Smooth muscle cell (in vitro differentiated cells): ENCODE results near the gene DIPK1A. TPM values are rescaled to one million over a fixed set of nuclear protein-coding genes. Genes with fewer than 3 reads are reported as not detected.

Experiments used
- DNase-seq: peaks from one replicate; lab custom pipeline; 2025; ENCODE audit not compliant: unreplicated experiment; lab: John Stamatoyannopoulos, UW
- H2AFZ ChIP-seq: fragments of 200-600 bp; sonication (generic); 2 replicates; pipeline ENCODE4 v1.6.0; 2016; ENCODE audit warnings: antibody characterized with exemption, low read depth, mild to moderate bottlenecking
- H3F3A ChIP-seq: fragments of 200-600 bp; sonication (generic); 2 replicates; pipeline ENCODE4 v1.6.0; 2017; ENCODE audit warnings: antibody characterized with exemption, low read depth
- H3K27ac ChIP-seq: fragments of 200-600 bp; sonication (generic); 2 replicates; pipeline ENCODE4 v1.5.1; 2016; ENCODE audit warnings: low read depth, mild to moderate bottlenecking
- H3K27me3 ChIP-seq: fragments of 200-600 bp; sonication (generic); 2 replicates; pipeline ENCODE4 v1.6.1; 2016; ENCODE audit warnings: low read depth, mild to moderate bottlenecking
- H3K36me3 ChIP-seq: fragments of 200-600 bp; sonication (generic); 2 replicates; pipeline ENCODE4 v1.5.1; 2016; ENCODE audit warnings: low read depth
- H3K4me1 ChIP-seq: fragments of 200-600 bp; sonication (generic); 2 replicates; pipeline ENCODE4 v1.5.1; 2016; ENCODE audit warnings: low read depth
- H3K4me2 ChIP-seq: fragments of 200-600 bp; sonication (generic); 2 replicates; pipeline ENCODE4 v1.6.0; 2016; ENCODE audit warnings: mild to moderate bottlenecking
- H3K4me3 ChIP-seq: fragments of 200-600 bp; sonication (generic); 2 replicates; pipeline ENCODE4 v1.5.1; 2016; ENCODE audit warnings: mild to moderate bottlenecking
- H3K79me2 ChIP-seq: fragments of 200-600 bp; sonication (generic); 2 replicates; pipeline ENCODE4 v1.6.0; 2016; ENCODE audit warnings: low read depth, mild to moderate bottlenecking
- H3K9ac ChIP-seq: fragments of 200-600 bp; sonication (generic); 2 replicates; pipeline ENCODE4 v1.6.0; 2016; ENCODE audit warnings: low read depth
- H3K9me3 ChIP-seq: fragments of 200-600 bp; sonication (generic); replicated peaks from 2 replicates; pipeline ENCODE4 v1.5.1; 2016; ENCODE audit warnings: low read depth
- H4K20me1 ChIP-seq: fragments of 200-600 bp; sonication (generic); 2 replicates; pipeline ENCODE4 v1.6.0; 2016; ENCODE audit warnings: low read depth
- CTCF ChIP-seq: fragments of 200-600 bp; sonication (generic); IDR thresholded peaks from 2 replicates; pipeline ENCODE4 v1.5.1; 2017; ENCODE audit warnings: borderline replicate concordance, mild to moderate bottlenecking, antibody characterized with exemption; ENCODE audit not compliant: insufficient read depth, poor library complexity, severe bottlenecking
- WGBS: methylation state at CpG from one replicate; pipeline ENCODE4 v1.1.7; 2016; ENCODE audit warnings: low lambda C conversion rate; 5-methylcytosine and 5-hydroxymethylcytosine counted together
- polyA plus RNA-seq: library from polyadenylated mRNA; unstranded; fragments of >200 nt; fragmentation: Nextera tagmentation; extraction: Ambion mirVana; gene quantifications from 2 replicates; pipeline ENCODE4 v1.2.1, GENCODE V29; 2016
- total RNA-seq: library from RNA; depleted of rRNA; stranded (reverse); fragments of >200 nt; gene quantifications from 2 replicates; pipeline ENCODE4 v1.2.3, GENCODE V29; 2014

Gene DIPK1A
- total and polyA plus RNA-seq, 2 experiments from 2014 or later = 7.3 to 8.3 TPM

- Histone ChIP-seq H3K9ac (no peak overlapping the region), H3F3A (no peaks in the 10 kb centered on the region), H2AFZ (no peak overlapping the region), H4K20me1 (no peaks in the 10 kb centered on the region), H3K9me3 (peaks cover 7% of the 10 kb centered on the region), H3K27me3 (no peaks in the 10 kb centered on the region), H3K4me3 (no peak overlapping the region), H3K4me1 (no peaks in the 10 kb centered on the region), H3K27ac (no peak overlapping the region), H3K79me2 (no peaks in the 10 kb centered on the region), H3K36me3 (no peaks in the 10 kb centered on the region), H3K4me2 (no peak overlapping the region)
- 93% methylated on average over 2 of the region's 2 CpGs for WGBS
- no peak for TF ChIP-seq CTCF
- DNase-seq = no peak
Measured at GRCh38 chr1:92887465-92887864, 73.8 kb downstream of the DIPK1A start.

- Histone ChIP-seq H3F3A (no peaks in the 10 kb centered on the region), H3K4me1 (no peaks in the 10 kb centered on the region), H3K4me3 (no peak overlapping the region), H3K27me3 (no peaks in the 10 kb centered on the region), H3K27ac (no peak overlapping the region), H2AFZ (no peak overlapping the region), H3K36me3 (no peaks in the 10 kb centered on the region), H3K79me2 (no peaks in the 10 kb centered on the region), H3K9ac (no peak overlapping the region), H4K20me1 (no peaks in the 10 kb centered on the region), H3K4me2 (no peak overlapping the region), H3K9me3 (peaks cover 7% of the 10 kb centered on the region)
- 93% methylated on average over 2 of the region's 2 CpGs for WGBS
- DNase-seq = no peak
- no peak for TF ChIP-seq CTCF
Measured at GRCh38 chr1:92886886-92887419, 74.3 kb downstream of the DIPK1A start.

- Histone ChIP-seq H3K9me3 (peaks cover 3% of the 10 kb centered on the region), H3K4me3 (no peak overlapping the region), H2AFZ (no peak overlapping the region), H3K9ac (no peak overlapping the region), H3K4me2 (no peak overlapping the region), H3K79me2 (no peaks in the 10 kb centered on the region), H3K27me3 (no peaks in the 10 kb centered on the region), H4K20me1 (no peaks in the 10 kb centered on the region), H3K36me3 (no peaks in the 10 kb centered on the region), H3K27ac (no peak overlapping the region), H3F3A (no peaks in the 10 kb centered on the region), H3K4me1 (no peaks in the 10 kb centered on the region)
- TF ChIP-seq CTCF = no peak
- no peak for DNase-seq
- WGBS = 81% methylated on average over 1 of the region's 1 CpG
Measured at GRCh38 chr1:92884195-92884594, 77.1 kb downstream of the DIPK1A start.

- H3K36me3 ChIP-seq = no peaks in the 10 kb centered on the region
- no peaks in the 10 kb centered on the region for H3K9me3 ChIP-seq
- H3K27me3 ChIP-seq = no peaks in the 10 kb centered on the region
- no peak for TF ChIP-seq CTCF
- H3K4me2 ChIP-seq = no peak overlapping the region
- H3K9ac ChIP-seq = no peak overlapping the region
- no peak for DNase-seq
- H2AFZ ChIP-seq = no peak overlapping the region
- H3F3A ChIP-seq = no peaks in the 10 kb centered on the region
- no peaks in the 10 kb centered on the region for H3K4me1 ChIP-seq
- H3K27ac ChIP-seq = no peak overlapping the region
- no peaks in the 10 kb centered on the region for H4K20me1 ChIP-seq
- no peak overlapping the region for H3K4me3 ChIP-seq
- no peaks in the 10 kb centered on the region for H3K79me2 ChIP-seq
Measured at GRCh38 chr1:92883297-92883696, 78.0 kb downstream of the DIPK1A start.
